Liver (tissue), 3 donors: ENCODE measurements around the gene MGRN1.

Source experiments
- GABPA ChIP-seq, 2 donors: IDR thresholded peaks in 1 of 2; conservative IDR thresholded peaks in 1 of 2; 2 replicates each; pipeline ENCODE4 v1.6.1; 2016; ENCODE audit warnings: antibody characterized with exemption in 2 of 2, mild to moderate bottlenecking in 1 of 2, moderate library complexity in 1 of 2
- NR2F2 ChIP-seq: IDR thresholded peaks from 2 replicates; pipeline ENCODE4 v1.6.1; 2016; ENCODE audit warnings: antibody characterized with exemption
- RAD21 ChIP-seq, 2 donors: IDR thresholded peaks; 2 replicates each; pipeline ENCODE4 v1.6.1; 2016; ENCODE audit warnings: antibody characterized with exemption in 2 of 2, mild to moderate bottlenecking in 2 of 2
- RXRA ChIP-seq, 2 donors: IDR thresholded peaks; 2 replicates each; pipeline ENCODE4 v1.6.1; 2017 to 2018; ENCODE audit warnings: antibody characterized with exemption in 2 of 2, mild to moderate bottlenecking in 1 of 2
- SP1 ChIP-seq: IDR thresholded peaks from 2 replicates; pipeline ENCODE4 v1.6.1; 2018; ENCODE audit warnings: antibody characterized with exemption, mild to moderate bottlenecking
- TAF1 ChIP-seq: conservative IDR thresholded peaks from 2 replicates; pipeline ENCODE4 v1.6.1; 2016; ENCODE audit warnings: antibody characterized with exemption, mild to moderate bottlenecking
- YY1 ChIP-seq: IDR thresholded peaks from 2 replicates; pipeline ENCODE4 v1.6.1; 2016; ENCODE audit warnings: antibody characterized with exemption, mild to moderate bottlenecking
- TF ChIP-seq, protein P1 (sequence below): fragments of 150-350 bp; IDR thresholded peaks from 2 replicates; pipeline ENCODE4 v1.5.1; 2017; ENCODE audit warnings: improper control_type of control experiment, low read depth, low read length; ENCODE audit not compliant: missing input control
- TF ChIP-seq, protein P2 (sequence below): IDR thresholded peaks from 2 replicates; pipeline ENCODE4 v1.6.1; 2016; ENCODE audit warnings: antibody characterized with exemption, mild to moderate bottlenecking
- TF ChIP-seq, protein P3 (sequence below): IDR thresholded peaks from 2 replicates; pipeline ENCODE4 v1.6.1; 2016; ENCODE audit warnings: antibody characterized with exemption
- TF ChIP-seq, protein P4 (sequence below): IDR thresholded peaks from 2 replicates; pipeline ENCODE4 v1.6.1; 2016; ENCODE audit warnings: antibody characterized with exemption
- TF ChIP-seq, protein P5 (sequence below): IDR thresholded peaks from 2 replicates; pipeline ENCODE4 v1.6.1; 2016; ENCODE audit warnings: antibody characterized with exemption
- donor health status: healthy.
- donor health status: healthy.

DNA sequence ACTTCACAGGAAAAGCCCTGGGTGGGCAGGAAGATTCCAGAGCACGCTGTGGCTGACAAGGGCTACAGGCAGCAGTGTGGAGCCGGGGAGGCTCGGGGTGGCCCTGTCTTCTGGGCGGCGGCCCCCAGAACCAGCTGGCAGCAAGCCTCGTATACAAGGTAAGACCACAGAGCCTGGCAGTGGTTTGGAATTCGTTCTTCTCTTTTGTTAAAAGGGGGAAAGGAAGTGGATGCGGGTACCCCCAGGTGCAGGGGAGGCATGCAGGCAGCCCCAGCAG lies 16.0 kb upstream of the MGRN1 start:
- TF ChIP-seq, protein P1, sequence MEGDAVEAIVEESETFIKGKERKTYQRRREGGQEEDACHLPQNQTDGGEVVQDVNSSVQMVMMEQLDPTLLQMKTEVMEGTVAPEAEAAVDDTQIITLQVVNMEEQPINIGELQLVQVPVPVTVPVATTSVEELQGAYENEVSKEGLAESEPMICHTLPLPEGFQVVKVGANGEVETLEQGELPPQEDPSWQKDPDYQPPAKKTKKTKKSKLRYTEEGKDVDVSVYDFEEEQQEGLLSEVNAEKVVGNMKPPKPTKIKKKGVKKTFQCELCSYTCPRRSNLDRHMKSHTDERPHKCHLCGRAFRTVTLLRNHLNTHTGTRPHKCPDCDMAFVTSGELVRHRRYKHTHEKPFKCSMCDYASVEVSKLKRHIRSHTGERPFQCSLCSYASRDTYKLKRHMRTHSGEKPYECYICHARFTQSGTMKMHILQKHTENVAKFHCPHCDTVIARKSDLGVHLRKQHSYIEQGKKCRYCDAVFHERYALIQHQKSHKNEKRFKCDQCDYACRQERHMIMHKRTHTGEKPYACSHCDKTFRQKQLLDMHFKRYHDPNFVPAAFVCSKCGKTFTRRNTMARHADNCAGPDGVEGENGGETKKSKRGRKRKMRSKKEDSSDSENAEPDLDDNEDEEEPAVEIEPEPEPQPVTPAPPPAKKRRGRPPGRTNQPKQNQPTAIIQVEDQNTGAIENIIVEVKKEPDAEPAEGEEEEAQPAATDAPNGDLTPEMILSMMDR, result no peak
- TF ChIP-seq RXRA (IDR thresholded peaks at IDR 0.05) (no peak), GABPA (IDR thresholded peaks at IDR 0.05 in 1 of 2, conservative IDR thresholded peaks at IDR 0.05 in 1 of 2) (no peak), NR2F2 (no peak), SP1 (no peak), TAF1 (no peak), RAD21 (IDR thresholded peaks at IDR 0.05) (no peak), YY1 (no peak)
- TF ChIP-seq, protein P2, sequence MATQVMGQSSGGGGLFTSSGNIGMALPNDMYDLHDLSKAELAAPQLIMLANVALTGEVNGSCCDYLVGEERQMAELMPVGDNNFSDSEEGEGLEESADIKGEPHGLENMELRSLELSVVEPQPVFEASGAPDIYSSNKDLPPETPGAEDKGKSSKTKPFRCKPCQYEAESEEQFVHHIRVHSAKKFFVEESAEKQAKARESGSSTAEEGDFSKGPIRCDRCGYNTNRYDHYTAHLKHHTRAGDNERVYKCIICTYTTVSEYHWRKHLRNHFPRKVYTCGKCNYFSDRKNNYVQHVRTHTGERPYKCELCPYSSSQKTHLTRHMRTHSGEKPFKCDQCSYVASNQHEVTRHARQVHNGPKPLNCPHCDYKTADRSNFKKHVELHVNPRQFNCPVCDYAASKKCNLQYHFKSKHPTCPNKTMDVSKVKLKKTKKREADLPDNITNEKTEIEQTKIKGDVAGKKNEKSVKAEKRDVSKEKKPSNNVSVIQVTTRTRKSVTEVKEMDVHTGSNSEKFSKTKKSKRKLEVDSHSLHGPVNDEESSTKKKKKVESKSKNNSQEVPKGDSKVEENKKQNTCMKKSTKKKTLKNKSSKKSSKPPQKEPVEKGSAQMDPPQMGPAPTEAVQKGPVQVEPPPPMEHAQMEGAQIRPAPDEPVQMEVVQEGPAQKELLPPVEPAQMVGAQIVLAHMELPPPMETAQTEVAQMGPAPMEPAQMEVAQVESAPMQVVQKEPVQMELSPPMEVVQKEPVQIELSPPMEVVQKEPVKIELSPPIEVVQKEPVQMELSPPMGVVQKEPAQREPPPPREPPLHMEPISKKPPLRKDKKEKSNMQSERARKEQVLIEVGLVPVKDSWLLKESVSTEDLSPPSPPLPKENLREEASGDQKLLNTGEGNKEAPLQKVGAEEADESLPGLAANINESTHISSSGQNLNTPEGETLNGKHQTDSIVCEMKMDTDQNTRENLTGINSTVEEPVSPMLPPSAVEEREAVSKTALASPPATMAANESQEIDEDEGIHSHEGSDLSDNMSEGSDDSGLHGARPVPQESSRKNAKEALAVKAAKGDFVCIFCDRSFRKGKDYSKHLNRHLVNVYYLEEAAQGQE, result no peak
- TF ChIP-seq, protein P3, sequence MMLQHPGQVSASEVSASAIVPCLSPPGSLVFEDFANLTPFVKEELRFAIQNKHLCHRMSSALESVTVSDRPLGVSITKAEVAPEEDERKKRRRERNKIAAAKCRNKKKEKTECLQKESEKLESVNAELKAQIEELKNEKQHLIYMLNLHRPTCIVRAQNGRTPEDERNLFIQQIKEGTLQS, result no peak
- TF ChIP-seq, protein P4, sequence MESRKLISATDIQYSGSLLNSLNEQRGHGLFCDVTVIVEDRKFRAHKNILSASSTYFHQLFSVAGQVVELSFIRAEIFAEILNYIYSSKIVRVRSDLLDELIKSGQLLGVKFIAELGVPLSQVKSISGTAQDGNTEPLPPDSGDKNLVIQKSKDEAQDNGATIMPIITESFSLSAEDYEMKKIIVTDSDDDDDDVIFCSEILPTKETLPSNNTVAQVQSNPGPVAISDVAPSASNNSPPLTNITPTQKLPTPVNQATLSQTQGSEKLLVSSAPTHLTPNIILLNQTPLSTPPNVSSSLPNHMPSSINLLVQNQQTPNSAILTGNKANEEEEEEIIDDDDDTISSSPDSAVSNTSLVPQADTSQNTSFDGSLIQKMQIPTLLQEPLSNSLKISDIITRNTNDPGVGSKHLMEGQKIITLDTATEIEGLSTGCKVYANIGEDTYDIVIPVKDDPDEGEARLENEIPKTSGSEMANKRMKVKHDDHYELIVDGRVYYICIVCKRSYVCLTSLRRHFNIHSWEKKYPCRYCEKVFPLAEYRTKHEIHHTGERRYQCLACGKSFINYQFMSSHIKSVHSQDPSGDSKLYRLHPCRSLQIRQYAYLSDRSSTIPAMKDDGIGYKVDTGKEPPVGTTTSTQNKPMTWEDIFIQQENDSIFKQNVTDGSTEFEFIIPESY, result no peak
- TF ChIP-seq, protein P5, sequence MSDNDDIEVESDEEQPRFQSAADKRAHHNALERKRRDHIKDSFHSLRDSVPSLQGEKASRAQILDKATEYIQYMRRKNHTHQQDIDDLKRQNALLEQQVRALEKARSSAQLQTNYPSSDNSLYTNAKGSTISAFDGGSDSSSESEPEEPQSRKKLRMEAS, result no peak
